Parathyroid adenoma (tissue), 2 donors: ENCODE data around the gene RSPH9.

Source experiments
- H2AFZ ChIP-seq: fragments of 300-600 bp; sonication (generic); one replicate; pipeline ENCODE4 v1.7.0; 2017; ENCODE audit warnings: antibody characterized with exemption, mild to moderate bottlenecking
- H3K27ac ChIP-seq: fragments of 300-600 bp; sonication (generic); one replicate; pipeline ENCODE4 v1.7.0; 2017
- H3K27me3 ChIP-seq: fragments of 300-600 bp; sonication (generic); one replicate; pipeline ENCODE4 v1.7.0; 2017; ENCODE audit warnings: low read length; ENCODE audit not compliant: control insufficient read depth, insufficient read depth
- H3K36me3 ChIP-seq: fragments of 300-600 bp; sonication (generic); one replicate; pipeline ENCODE4 v1.7.0; 2017; ENCODE audit warnings: low read length; ENCODE audit not compliant: control insufficient read depth, insufficient read depth
- H3K4me1 ChIP-seq: fragments of 300-600 bp; sonication (generic); one replicate; pipeline ENCODE4 v1.7.0; 2017; ENCODE audit warnings: control low read depth
- H3K4me2 ChIP-seq: fragments of 300-600 bp; sonication (generic); one replicate; pipeline ENCODE4 v1.7.0; 2017; ENCODE audit warnings: low read length
- H3K4me3 ChIP-seq: fragments of 300-600 bp; sonication (generic); one replicate; pipeline ENCODE4 v1.7.0; 2017; ENCODE audit warnings: low read depth, low read length
- H3K79me2 ChIP-seq: fragments of 300-600 bp; sonication (generic); one replicate; pipeline ENCODE4 v1.7.0; 2017; ENCODE audit warnings: control low read depth
- H3K9ac ChIP-seq: fragments of 300-600 bp; sonication (generic); one replicate; pipeline ENCODE4 v1.7.0; 2017; ENCODE audit warnings: mild to moderate bottlenecking
- H3K9me3 ChIP-seq: fragments of 300-600 bp; sonication (generic); one replicate; pipeline ENCODE4 v1.7.0; 2017; ENCODE audit warnings: low read length; ENCODE audit not compliant: control insufficient read depth
- TF ChIP-seq, protein P1 (sequence below): fragments of 300-600 bp; sonication (generic); IDR thresholded peaks from one replicate; pipeline ENCODE4 v1.7.0; 2017; ENCODE audit warnings: antibody characterized with exemption, mild to moderate bottlenecking
- donor health status: primary hyperparathyroidism.

The RSPH9 gene

GRCh38 chr6:43717389-43717788, 72.6 kb downstream of the RSPH9 start:
- peak overlapping the region; percentile 19 for H3K27ac ChIP-seq

DNA sequence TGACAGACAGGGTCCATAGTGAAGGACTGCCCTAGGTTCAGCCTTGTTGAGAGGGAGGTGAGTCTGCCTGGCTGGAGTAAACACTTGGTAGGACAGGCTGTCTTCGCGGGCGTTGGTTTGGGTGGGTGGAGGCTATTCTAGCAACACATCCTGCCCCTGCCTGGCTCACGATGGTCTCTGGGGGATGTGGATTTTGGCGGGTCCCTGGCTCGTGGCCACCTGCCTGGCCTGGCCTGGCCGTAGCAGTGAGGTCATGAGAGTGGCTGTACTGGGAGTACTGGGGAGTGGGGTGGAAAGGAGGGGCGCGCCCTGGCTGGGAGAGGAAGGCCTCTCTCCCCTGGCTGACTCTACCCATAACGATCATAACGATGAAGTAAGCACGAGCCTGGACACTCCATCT, 73.0 kb downstream of the RSPH9 start:
- TF ChIP-seq, protein P1, sequence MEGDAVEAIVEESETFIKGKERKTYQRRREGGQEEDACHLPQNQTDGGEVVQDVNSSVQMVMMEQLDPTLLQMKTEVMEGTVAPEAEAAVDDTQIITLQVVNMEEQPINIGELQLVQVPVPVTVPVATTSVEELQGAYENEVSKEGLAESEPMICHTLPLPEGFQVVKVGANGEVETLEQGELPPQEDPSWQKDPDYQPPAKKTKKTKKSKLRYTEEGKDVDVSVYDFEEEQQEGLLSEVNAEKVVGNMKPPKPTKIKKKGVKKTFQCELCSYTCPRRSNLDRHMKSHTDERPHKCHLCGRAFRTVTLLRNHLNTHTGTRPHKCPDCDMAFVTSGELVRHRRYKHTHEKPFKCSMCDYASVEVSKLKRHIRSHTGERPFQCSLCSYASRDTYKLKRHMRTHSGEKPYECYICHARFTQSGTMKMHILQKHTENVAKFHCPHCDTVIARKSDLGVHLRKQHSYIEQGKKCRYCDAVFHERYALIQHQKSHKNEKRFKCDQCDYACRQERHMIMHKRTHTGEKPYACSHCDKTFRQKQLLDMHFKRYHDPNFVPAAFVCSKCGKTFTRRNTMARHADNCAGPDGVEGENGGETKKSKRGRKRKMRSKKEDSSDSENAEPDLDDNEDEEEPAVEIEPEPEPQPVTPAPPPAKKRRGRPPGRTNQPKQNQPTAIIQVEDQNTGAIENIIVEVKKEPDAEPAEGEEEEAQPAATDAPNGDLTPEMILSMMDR: no peak
- Histone ChIP-seq H3K27ac (peak overlapping the region; percentile 47), H3K4me1 (peaks cover 5% of the 10 kb centered on the region), H3K27me3 (no peaks in the 10 kb centered on the region), H3K9ac (no peak overlapping the region), H3K79me2 (no peaks in the 10 kb centered on the region), H3K9me3 (no peaks in the 10 kb centered on the region), H3K4me3 (no peak overlapping the region), H3K4me2 (no peak overlapping the region), H3K36me3 (no peaks in the 10 kb centered on the region), H2AFZ (no peak overlapping the region)

More at GRCh38 chr6:43717389-43717788, 72.6 kb downstream of the RSPH9 start:
- Histone ChIP-seq H3K4me2 (no peak overlapping the region), H3K4me1 (peaks cover 5% of the 10 kb centered on the region), H3K9me3 (no peaks in the 10 kb centered on the region), H3K4me3 (no peak overlapping the region), H3K79me2 (no peaks in the 10 kb centered on the region), H2AFZ (no peak overlapping the region), H3K27me3 (no peaks in the 10 kb centered on the region), H3K9ac (no peak overlapping the region), H3K36me3 (no peaks in the 10 kb centered on the region)
- TF ChIP-seq, protein P1: no peak

DNA sequence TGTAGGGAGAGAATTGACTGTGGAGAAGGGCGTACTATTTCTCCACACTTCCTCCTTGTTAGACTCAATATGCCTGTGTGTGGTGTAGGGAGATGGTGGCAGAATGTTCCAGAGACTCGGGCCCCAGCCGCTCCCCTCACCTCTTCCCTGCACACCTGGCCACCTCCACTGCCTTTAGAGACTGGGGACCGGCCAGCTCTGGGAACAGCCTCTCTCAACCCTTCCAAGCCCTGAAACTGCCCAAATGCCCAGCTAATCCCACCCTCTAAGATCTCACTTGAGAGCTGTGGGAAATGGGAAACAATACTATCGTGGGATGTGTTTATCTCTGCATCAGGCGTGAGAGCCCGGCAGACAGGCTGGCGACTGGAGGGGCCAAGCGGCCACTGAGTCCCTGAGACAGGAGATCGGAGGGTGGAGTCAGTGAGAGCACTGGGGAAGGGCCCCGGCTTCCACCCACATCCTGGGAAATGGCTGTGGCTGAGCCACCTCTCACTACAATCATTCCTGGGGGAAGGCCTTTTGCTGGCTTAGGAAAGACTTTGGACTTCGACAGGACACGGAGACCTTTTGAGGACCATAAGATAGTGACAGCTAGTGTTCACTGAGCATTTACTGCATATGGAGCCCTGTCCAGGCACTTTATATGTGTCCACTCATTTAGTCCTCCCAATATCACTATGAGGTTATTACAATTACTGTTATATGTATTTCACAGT, 73.7 kb downstream of the RSPH9 start:
- Histone ChIP-seq H3K79me2 (no peaks in the 10 kb centered on the region), H3K36me3 (no peaks in the 10 kb centered on the region), H3K4me2 (no peak overlapping the region), H3K9me3 (no peaks in the 10 kb centered on the region), H3K9ac (no peak overlapping the region), H3K27me3 (no peaks in the 10 kb centered on the region), H3K4me3 (no peak overlapping the region), H3K27ac (peak overlapping the region; percentile 47), H3K4me1 (peaks cover 5% of the 10 kb centered on the region), H2AFZ (peak overlapping the region; percentile 50)
- TF ChIP-seq, protein P1: no peak

- Histone ChIP-seq H3K4me1 (peaks cover 5% of the 10 kb centered on the region), H3K27me3 (no peaks in the 10 kb centered on the region), H3K79me2 (no peaks in the 10 kb centered on the region), H3K4me3 (no peak overlapping the region), H3K9me3 (no peaks in the 10 kb centered on the region), H3K27ac (no peak overlapping the region), H3K36me3 (no peaks in the 10 kb centered on the region), H3K9ac (no peak overlapping the region), H3K4me2 (no peak overlapping the region), H2AFZ (no peak overlapping the region)
- TF ChIP-seq, protein P1: no peak
These were observed 74.7 kb downstream of the RSPH9 start for GRCh38 chr6:43719511-43719910.

DNA sequence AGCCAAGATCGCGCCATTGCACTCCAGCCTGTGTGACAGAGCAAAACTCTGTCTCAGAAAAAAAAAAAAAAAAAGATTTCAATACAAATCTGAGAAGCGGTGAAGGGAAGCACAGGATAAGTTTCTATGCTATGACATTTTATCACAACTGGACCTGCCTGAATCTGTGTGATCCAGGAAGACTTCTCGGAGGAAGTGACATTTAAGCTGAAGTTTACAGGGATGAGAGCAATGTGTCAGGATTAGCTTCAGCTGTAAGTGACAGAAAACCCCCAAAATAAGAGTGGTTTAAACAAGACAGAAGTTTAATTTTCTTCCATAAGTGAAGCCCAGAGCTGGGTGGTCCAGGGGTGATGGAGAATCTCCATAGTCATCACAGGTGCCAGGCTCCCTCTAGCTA, 76.2 kb downstream of the RSPH9 start:
- H3K9ac ChIP-seq: no peak overlapping the region
- no peaks in the 10 kb centered on the region for H3K27me3 ChIP-seq
- H3K36me3 ChIP-seq: no peaks in the 10 kb centered on the region
- TF ChIP-seq, protein P1: no peak
- no peak overlapping the region for H3K4me2 ChIP-seq
- peaks cover 5% of the 10 kb centered on the region for H3K4me1 ChIP-seq
- no peak overlapping the region for H3K27ac ChIP-seq
- H3K79me2 ChIP-seq: no peaks in the 10 kb centered on the region
- H2AFZ ChIP-seq: no peak overlapping the region
- H3K4me3 ChIP-seq: no peak overlapping the region
- no peaks in the 10 kb centered on the region for H3K9me3 ChIP-seq
